Lower leg skin (tissue), 3 donors: ENCODE measurements around the gene ST8SIA6.

ENCODE experiments used
- POLR2A ChIP-seq, 2 donors: fragments of 450-650 bp; IDR thresholded peaks; one replicate each; pipeline ENCODE4 v1.6.1; 2016 to 2017; ENCODE audit warnings: antibody characterized with exemption in 2 of 2, mild to moderate bottlenecking in 1 of 2, moderate library complexity in 1 of 2
- TF ChIP-seq, protein P1 (sequence below), 3 donors: fragments of 450-650 bp; IDR thresholded peaks; one replicate each; pipeline ENCODE4 v1.5.1; 2016; ENCODE audit warnings: antibody characterized with exemption in 3 of 3, mild to moderate bottlenecking in 3 of 3, moderate library complexity in 2 of 3

DNA sequence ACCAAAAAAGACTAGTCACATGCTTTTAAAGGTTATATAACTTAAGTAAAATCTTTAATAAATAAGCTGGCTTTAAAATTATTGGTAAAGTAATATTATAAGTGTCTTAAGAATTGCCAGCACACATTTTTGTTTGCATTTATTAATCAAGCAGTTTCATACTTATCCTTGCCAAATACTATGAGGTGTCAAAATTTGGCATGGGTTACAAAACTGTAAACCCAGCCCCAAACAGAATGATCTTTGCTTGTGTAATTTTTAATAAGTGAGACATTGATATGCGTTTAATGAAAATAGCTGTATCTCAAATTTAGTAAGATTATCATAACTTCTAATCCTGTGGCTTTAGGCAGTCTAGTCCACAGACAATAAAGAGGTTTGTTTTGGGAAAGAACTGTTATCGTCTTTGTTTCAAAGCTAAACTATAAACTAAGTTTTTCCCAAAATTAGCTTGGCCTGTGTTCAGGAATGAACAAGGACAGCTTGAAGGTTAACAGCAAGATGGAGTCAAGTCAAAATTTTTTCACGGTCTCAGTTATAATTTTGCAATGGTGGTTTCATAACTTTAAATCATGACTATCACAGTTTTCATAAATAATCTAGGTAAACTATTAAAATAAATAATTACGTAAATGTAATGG, 72.8 kb downstream of the ST8SIA6 start:
- TF ChIP-seq, protein P1, sequence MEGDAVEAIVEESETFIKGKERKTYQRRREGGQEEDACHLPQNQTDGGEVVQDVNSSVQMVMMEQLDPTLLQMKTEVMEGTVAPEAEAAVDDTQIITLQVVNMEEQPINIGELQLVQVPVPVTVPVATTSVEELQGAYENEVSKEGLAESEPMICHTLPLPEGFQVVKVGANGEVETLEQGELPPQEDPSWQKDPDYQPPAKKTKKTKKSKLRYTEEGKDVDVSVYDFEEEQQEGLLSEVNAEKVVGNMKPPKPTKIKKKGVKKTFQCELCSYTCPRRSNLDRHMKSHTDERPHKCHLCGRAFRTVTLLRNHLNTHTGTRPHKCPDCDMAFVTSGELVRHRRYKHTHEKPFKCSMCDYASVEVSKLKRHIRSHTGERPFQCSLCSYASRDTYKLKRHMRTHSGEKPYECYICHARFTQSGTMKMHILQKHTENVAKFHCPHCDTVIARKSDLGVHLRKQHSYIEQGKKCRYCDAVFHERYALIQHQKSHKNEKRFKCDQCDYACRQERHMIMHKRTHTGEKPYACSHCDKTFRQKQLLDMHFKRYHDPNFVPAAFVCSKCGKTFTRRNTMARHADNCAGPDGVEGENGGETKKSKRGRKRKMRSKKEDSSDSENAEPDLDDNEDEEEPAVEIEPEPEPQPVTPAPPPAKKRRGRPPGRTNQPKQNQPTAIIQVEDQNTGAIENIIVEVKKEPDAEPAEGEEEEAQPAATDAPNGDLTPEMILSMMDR (IDR thresholded peaks at IDR 0.05), result no peak
- no peak for TF ChIP-seq POLR2A (IDR thresholded peaks at IDR 0.05)
